GM19193 (cell line): ENCODE measurements around the gene SSC5D.

ENCODE experiments used
- POLR2A ChIP-seq: IDR thresholded peaks from 4 replicates; pipeline ENCODE4 v1.6.1; 2011; ENCODE audit not compliant: insufficient read depth, insufficient read length; ENCODE audit errors: extremely low read depth

SSC5D gene

DNA sequence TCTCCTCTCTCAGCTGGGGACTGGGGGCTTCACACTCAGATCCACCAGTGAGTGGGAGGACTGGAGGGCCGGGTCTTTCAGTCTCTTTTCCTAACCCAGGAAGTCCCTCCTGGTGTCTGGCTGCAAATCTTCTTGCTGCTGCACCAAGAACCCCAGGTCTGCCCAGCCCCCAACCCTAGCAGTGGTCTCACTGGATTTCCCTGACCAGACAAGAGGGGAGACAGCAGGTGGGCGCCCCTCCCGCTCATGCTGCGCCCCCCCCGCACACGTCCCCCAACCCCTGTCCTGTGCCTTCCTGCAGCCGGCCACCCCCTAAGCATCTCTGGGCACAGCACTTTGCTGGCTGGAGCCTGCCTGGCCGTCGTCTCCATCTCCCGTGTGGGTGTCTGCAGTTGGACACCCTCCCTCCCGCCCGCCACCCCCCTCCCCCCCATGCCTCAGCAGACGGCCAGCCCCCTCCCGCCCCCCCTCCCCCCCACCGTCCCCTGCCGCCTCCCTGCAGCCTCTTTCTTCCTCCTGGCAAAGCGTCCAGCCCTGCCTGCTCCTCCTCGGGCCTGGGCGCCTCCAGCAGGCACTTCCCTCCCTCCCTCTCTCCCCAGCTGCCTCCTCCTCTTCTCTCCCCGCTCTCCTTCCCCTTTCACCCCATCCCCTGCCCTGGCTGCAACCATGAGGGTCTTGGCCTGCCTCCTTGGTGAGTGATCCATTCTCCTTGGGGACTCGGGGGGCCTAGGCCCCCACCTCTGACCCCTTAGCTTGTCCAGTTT, at the start of gene SSC5D:
SSC5D (plus strand) TSS at position 513 of the 764 bp plus-strand sequence; CDS start at position 667, 154 bp downstream.
- no peak for TF ChIP-seq POLR2A

DNA sequence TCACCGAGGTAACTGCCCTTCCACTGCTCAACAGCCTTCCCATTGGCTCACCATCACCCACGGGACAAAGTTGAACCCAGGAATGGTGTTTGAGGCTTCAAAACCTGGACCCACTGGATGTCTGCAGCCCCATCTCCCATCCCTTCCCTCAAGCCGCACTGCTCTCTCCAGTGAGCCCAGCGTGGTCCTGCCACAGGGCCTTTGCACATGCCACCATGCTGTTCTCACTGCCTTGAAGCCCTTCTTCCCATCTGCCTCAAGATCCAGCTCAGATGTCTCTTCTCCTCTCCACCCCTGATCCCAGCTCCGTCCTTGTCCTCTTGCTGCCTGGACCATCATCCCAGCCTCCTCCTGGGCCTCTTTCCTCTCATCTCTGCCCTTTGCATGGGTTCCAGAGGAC, 49.2 kb upstream of the SSC5D start:
- no peak for TF ChIP-seq POLR2A

DNA sequence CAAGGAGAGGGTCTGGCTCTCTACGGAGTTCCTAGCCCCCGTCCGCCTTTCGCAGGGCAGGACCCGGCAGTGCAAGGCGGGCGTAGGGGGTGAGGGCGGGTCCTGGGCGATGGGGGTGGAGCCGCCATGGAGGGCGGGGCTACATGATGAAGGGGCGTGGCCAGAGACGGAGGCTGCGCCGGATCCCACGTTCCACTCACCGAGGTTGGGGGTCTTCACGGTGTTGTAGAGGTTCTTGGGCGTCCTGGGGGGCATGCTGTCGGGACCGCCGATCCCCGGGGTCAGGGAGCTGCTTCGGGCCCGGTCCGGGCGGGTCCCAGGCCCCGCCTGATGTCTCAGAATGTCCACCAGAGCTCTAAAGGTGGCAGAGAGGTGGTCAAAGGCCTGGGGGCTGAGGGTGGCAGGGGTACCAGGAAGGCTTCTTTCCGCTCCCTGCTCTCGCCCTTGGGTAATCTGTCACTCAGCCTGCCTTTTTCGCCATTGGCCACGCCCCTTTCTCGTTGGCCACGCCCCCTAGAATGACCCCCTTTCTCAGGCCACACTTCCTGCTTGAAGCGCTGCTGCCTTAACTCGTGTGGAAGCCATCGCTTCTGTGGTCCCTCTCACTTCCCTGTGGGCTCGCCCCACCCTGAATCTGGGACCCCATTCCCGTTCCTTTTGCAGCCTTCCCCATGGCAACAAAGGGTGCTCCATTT, 47.7 kb upstream of the SSC5D start:
- TF ChIP-seq POLR2A: no peak

DNA sequence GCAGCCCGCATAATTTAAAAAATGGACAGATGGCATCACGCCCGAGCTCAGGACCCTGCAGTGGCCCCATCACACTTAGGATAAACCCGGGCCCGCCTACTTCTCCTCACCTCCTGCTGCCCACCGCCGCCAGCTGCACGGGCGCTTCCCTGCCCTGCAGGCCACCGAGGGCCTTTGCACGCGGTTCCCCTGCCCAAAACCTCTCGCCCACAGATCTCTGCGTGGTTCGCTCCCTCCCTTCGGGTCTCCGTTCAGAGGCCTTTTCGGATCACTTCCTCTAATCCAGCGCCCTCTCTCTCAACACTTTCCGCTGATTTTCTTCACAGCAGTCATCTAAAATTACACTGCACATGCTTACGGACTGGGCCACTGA, 46.9 kb upstream of the SSC5D start:
- no peak for TF ChIP-seq POLR2A

DNA sequence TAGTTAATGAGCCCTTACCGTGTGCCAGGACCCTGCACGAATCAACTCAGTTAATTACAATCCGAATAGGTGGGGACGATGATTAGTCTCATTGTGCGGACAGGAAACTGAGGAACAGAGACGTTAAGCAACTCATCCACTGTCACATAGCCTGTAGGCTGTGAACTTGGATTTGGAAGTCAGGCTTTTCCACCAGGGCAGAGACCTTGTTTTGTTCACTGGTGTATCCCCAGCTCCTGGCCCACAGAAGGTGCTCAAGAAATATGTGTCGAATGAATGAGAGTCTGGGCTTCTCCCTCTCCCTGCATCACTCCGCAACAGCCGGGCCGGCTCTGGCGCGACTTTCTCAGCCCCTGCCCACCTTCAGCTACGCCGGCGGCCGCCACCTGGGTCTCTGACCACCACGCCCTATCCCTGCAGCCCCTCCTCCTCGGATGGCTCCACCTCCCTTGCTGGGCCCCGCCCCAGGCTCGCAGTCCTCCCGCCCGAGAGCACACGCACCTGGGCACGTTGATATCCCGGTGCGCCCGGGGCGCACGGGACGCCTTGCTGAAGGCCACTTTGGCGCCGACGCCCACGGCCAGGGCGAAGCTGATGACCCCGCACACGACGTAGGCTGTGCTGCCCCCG, 46.4 kb upstream of the SSC5D start:
- no peak for TF ChIP-seq POLR2A

DNA sequence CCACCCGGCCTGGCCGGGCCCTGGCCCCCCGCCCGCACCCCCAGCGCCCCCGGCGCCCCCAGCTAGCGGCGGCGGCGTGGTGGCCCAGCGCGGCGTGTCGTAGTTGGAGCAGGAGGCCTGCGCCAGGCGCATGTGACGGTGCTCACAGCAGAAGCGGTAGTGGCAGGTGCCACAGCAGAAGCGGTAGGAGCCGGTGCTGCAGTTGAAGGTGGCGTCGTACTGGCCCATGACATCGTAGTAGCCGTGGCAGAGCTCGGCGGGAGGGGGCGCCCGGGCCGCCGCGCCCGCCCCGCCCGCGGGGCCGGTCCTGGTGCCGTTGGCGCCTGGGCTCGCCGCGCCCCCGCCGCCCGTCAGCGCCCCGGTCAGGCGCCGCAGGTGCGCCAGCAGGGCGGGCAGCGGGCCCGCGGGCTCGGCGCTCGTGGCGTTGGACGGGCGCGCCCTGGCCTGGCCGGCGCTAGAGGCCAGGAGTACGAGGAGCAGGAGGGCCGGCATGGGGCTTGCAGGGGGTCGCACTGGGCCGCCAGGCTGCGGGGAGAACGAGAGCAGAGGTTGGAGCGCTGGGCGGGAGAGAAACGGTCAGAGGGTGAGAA, 45.8 kb upstream of the SSC5D start:
- no peak for TF ChIP-seq POLR2A

DNA sequence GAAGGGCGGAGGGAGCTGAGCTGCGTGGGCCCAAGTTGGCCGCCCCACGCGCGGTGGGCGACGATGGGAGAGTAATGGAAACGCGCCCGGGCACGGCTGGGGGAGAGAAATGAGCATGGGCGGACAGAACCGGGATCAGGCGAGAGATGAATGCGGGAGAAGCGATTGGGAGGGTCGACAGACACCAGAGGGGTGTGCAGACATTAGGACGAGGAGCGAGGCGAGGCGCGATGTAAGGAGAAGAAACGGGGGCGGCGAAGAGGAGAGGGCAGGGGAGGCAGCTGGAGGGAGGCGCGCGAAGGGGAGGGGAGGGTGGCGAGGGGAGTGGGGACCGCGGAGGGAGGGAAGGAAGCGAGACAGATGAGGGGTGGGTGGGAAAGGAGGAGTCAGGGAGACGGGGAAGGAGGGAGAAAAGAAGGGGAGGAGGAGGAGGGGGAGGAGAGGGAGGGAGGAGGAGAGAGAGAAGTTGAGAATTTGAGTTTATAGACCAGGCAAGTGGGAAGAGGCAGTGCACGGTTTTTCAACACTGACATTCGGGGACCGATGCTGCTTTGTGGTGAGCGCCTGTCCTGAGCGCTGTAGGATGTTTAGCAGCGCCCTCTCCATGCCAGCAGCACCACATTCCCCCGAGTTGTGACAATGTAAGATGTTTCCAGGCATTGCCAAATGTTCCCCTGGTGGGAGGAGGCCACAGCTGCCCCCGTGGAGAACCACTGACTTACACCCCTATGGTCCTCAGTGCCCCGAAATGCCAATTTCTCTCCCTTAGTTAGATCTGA, 45.0 kb upstream of the SSC5D start, which contains the start of gene SHISA7:
SHISA7 (minus strand) TSS at position 256 of the 779 bp plus-strand sequence. CDS start 437 bp downstream, outside the sequence.
- no peak for TF ChIP-seq POLR2A

DNA sequence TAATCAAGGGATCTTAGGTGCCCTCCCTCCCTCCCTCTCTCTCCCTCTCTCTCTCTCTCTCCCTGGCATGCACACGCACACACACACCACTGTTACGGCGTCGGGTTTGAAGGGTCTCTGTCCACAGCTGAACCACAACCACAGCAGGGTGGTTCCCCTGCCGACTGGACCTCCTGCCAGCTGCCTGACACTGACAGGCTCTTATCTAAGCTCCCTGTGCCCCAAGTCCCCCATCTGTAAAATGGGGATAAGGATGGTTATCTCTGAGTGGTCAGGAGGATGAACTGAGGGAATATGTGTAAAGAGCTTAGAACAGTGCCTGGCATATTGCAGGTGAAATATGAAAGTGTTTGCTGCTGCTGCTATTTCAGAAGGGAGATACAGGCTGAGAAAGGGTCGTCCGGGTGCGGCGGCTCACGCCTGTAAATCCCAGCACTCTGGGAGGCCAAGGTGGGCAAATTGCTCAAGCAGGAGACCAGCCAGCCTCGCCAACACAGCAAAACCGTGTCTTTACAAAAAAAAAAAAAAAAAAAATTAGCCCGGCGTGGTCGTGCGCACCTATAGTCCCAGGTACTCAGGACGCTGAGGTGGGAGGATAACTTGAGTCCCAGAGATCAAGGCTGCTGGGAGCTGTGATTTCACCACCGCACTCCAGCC, 44.3 kb upstream of the SSC5D start:
- no peak for TF ChIP-seq POLR2A

DNA sequence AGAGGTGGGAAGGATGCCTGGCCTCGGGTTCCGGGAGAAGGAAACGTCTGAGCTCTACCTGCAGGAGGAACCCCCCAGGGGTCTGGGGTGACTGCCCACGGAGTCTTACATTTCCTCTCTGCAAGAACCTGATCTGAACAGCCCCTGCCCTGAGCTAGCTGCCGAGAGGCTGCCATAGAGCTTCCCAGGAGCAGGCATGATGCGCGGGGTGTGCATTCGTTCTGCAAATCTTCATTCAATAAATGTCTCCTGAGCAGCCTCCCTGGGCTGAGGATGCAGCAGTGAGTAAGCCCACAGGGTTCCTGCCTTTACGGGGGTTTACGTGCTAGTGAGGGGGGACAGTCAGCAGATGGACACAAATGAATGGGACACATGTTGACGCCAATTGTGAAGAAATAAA, 43.6 kb upstream of the SSC5D start:
- TF ChIP-seq POLR2A: no peak

DNA sequence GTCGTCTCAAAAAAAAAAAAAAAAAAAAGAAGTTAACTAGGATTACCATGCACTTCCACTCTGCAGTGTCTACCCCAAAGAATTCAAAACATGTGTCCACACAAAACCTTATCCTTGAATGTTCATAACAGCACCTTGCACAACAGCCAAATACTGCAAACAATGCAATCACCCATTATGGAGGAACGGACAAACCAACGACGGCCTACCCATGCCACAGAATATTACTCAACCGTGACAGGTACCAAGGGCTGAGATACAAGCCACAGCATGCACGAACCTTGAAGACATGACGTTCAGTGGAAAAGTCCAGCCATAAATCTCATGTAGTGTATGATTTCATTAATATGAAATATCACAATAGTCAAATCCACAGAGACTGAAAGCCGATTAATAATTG, 42.2 kb upstream of the SSC5D start:
- no peak for TF ChIP-seq POLR2A

DNA sequence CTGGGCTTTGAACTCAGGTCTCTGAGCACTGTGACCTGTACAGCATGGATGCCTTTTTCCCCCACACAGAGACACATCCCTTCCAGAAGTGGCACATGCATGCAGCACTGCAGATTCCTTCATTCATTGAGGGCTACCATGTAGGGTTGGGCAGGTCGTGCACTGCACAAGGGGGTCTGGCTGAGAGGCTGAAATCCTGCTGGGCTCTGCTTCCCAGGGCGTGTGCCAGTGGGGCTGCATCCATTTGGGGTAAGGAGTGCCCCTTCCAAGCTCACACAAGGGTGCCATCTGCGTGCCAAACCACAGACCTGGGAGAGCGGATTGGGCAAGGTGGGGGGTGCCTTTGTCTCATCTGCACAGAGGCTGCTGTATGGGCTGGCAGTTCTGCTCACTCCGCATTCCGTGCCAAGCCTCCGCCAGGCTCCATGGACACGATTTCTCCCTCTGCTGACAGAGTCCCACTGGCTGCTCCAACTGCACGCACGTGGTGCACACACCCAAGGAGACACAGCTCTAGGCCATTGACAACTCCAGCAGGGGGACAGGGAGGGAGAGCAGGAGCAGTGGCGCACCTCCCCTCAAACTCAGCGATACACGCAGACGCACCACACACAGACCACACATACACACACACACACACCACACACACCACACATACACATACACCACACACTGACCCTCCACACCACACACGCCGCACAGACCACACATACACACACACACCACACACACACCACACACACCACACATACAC, 40.6 kb upstream of the SSC5D start:
- TF ChIP-seq POLR2A: no peak

DNA sequence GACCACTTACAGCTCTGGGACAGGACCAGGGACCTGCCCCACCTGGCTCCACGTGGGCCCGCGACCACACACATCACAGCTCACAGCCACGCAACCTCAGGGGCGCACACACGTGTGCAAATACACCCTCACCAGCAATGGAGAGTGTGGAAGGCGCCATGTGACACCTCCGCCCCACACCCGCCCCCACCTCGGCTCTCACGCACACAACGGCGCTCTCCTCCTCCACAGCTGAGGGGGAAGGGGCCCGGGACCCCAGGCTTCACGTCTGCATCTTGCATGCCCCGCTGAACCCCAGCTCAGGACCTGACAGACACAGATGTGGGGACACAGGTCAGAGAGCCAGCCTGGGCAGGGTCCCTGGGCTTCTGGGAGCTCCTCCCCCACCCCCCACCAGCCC, 38.8 kb upstream of the SSC5D start:
- no peak for TF ChIP-seq POLR2A

DNA sequence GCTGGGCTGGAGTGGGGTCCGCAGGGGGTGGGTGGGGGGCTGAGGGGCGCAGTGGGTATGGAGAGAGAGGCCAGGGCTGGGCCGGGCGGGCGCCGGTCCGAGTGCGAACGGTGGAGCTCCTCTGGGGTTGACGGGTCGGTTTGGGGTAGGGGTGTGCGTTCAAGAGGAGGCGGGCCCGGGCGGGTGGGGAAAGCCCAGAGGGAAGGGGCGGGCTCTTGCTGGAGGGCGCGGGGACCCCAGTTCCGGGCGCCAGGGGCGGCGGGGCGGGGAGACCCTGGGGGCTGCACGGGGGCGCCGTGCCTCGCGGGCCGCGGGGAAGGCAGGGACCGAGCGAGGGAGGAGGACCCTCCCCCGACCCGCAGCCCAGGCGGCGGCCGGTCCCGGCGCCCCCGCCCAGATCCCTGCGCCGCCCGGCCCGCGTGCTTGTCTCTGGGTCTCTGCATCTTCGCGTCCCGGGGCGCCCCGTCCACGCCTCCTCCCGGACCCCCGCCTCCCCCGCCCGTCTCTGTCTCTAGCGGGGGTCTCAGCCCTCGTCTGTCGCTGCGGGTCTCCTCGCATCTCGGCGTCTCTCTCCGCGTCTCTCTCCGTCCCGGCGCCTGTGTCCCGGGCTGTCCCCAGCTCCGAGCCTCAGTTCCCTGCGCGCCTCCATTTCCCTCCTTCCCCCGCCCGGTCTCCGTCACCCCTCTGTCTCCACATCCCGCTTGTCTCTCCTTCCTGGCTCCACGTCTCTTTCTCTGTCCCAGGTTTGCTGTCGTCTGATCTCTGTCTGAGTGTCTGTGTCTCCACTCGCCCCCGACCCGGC, 36.9 kb upstream of the SSC5D start:
- TF ChIP-seq POLR2A: no peak
